HepG2 (cell line): ENCODE data around the gene TMEM87B. TPM values are rescaled to one million over a fixed set of nuclear protein-coding genes. Genes with fewer than 3 reads are reported as not detected.
A peak's percentile ranks its signal among the peaks of the same experiment; 100 is the strongest.

Experiments
- GABPB1 ChIP-seq: IDR thresholded peaks from 2 replicates; pipeline ENCODE4 v1.6.1; 2016; ENCODE audit warnings: mild to moderate bottlenecking, missing genetic modification reagents, moderate library complexity, missing compliant biosample characterization
- HDAC1 ChIP-seq: sonication (generic); formaldehyde crosslinking; IDR thresholded peaks from 2 replicates; pipeline ENCODE4 v1.5.1; 2020; ENCODE audit warnings: mild to moderate bottlenecking, missing genetic modification reagents
- HES4 ChIP-seq: sonication (generic); formaldehyde crosslinking; IDR thresholded peaks from 2 replicates; pipeline ENCODE4 v1.9.0; 2021; ENCODE audit warnings: mild to moderate bottlenecking, missing genetic modification reagents, borderline replicate concordance
- HMGA1 ChIP-seq: sonication (generic); formaldehyde crosslinking; conservative IDR thresholded peaks from 2 replicates; pipeline ENCODE4 v1.4.0; 2020; ENCODE audit warnings: missing genetic modification reagents
- KLF11 ChIP-seq: IDR thresholded peaks from 2 replicates; pipeline ENCODE4 v1.6.1; 2016; ENCODE audit warnings: missing compliant biosample characterization
- SOX6 ChIP-seq, 2 experiments: fragments of 450-650 bp in 1 of 2; sonication (generic) in 1 of 2; formaldehyde crosslinking in 1 of 2; IDR thresholded peaks; 2 replicates each; pipeline versions ENCODE4 v1.4.0 to v1.6.1; 2017 to 2020; ENCODE audit warnings: antibody characterized with exemption in 1 of 2, mild to moderate bottlenecking in 1 of 2, missing genetic modification reagents in 1 of 2
- TBP ChIP-seq: sonication (generic); formaldehyde crosslinking; IDR thresholded peaks from 2 replicates; pipeline ENCODE4 v1.5.0; 2020; ENCODE audit warnings: missing genetic modification reagents
- TFAP4 ChIP-seq: sonication (generic); IDR thresholded peaks from 2 replicates; pipeline ENCODE4 v1.6.1; 2016; ENCODE audit warnings: low read depth, borderline replicate concordance
- ZBTB40 ChIP-seq, 2 experiments: fragments of 450-650 bp in 1 of 2; sonication (generic) in 1 of 2; formaldehyde crosslinking in 1 of 2; IDR thresholded peaks; 2 replicates each; pipeline versions ENCODE4 v1.6.1 to v1.8.0; 2016 to 2022; ENCODE audit warnings: antibody characterized with exemption in 1 of 2, mild to moderate bottlenecking in 1 of 2, missing genetic modification reagents in 1 of 2
- ZBTB42 ChIP-seq: sonication (generic); formaldehyde crosslinking; IDR thresholded peaks from 2 replicates; pipeline ENCODE4 v1.5.0; 2020; ENCODE audit warnings: mild to moderate bottlenecking, missing genetic modification reagents
- ZNF687 ChIP-seq: sonication (generic); formaldehyde crosslinking; IDR thresholded peaks from 2 replicates; pipeline ENCODE4 v1.5.1; 2020; ENCODE audit warnings: mild to moderate bottlenecking, missing genetic modification reagents, moderate library complexity
- ZNF691 ChIP-seq: sonication (generic); formaldehyde crosslinking; IDR thresholded peaks from 2 replicates; pipeline ENCODE4 v1.4.0; 2020; ENCODE audit warnings: missing genetic modification reagents, low read depth, mild to moderate bottlenecking, borderline replicate concordance
- polyA plus RNA-seq, 8 experiments: library from polyadenylated mRNA; depleted of rRNA in 3 of 8; stranded (reverse) in 7 of 8; unstranded in 1 of 8; fragments of >200 nt; fragmentation: Illumina TruSeq in 4 of 8; extraction: Trizol in 4 of 8; gene quantifications; 2 replicates each; pipeline versions ENCODE4 v1.2.1 to v1.2.3, GENCODE V29; 2011 to 2016; ENCODE audit warnings: low read depth in 4 of 8, missing spikeins in 1 of 8, mixed read lengths in 1 of 8; ENCODE audit not compliant: insufficient read depth in 1 of 8
- total RNA-seq, 5 experiments: library from RNA; depleted of rRNA; stranded (reverse); fragments of >200 nt; fragmentation: Illumina TruSeq; extraction: Trizol; gene quantifications; 2 replicates each; pipeline ENCODE4 v1.2.3, GENCODE V29; 2016; ENCODE audit warnings: low read depth in 1 of 5

Gene TMEM87B
- total and polyA plus RNA-seq, 2 of the 13 experiments (the other 11 are each of a cell fraction or from before 2014, with no cell fraction given), result 15.1 to 16.2 TPM

- TF ChIP-seq ZNF687 (CRISPR knock-in tag) (peak; percentile 93), SOX6 (IDR thresholded peaks at IDR 0.05) (no peak), SOX6 (CRISPR knock-in tag; IDR thresholded peaks at IDR 0.05) (peak; percentile 38; the same call in 1 of the 2 replicates), KLF11 (CRISPR knock-in tag) (0 out of 2 replicates have a peak, but pooled peaks have one; percentile 64), ZNF691 (CRISPR knock-in tag) (peak; percentile 83), TBP (peak; percentile 96; the same call in 1 of the 2 replicates), HDAC1 (peak; percentile 80), ZBTB40 (IDR thresholded peaks at IDR 0.05) (no peak), ZBTB40 (CRISPR knock-in tag; IDR thresholded peaks at IDR 0.05) (0 out of 2 replicates have a peak, but pooled peaks have one; percentile 66), TFAP4 (peak; percentile 17; the same call in 1 of the 2 replicates), HMGA1 (no peak), HES4 (peak; percentile 94), ZBTB42 (CRISPR knock-in tag) (peak; percentile 84), GABPB1 (CRISPR knock-in tag) (peak; percentile 63)
These were observed at the start of gene TMEM87B (continued) for GRCh38 chr2:112054847-112055729.
